Psoas muscle (tissue), 8 donors: ENCODE measurements around the gene CLIP1. TPM values are rescaled to one million over a fixed set of nuclear protein-coding genes. Genes with fewer than 3 reads are reported as not detected.
A peak's percentile ranks its signal among the peaks of the same experiment; 100 is the strongest.
"Not testable (repeated sequence)": the region's sequence is repeated elsewhere in the genome, so short reads cannot be mapped to it uniquely, and the experiment has no call there.

Experiments
- ATAC-seq, 4 donors: fragments of 200-7000 bp; cut with Tn5 transposase; one replicate each; pipeline ENCODE4 v1.9.1; 2020; ENCODE audit warnings: moderate library complexity in 3 of 4, mild to moderate bottlenecking in 2 of 4
- DNase-seq, 2 donors: peaks; one replicate each; pipeline ENCODE4 v3.0.0-alpha.2; 2020
- H3K27ac ChIP-seq: fragments of 200-600 bp; one replicate; pipeline ENCODE4 v1.8.0; 2022
- H3K27me3 ChIP-seq, 3 donors: fragments of 200-600 bp in 1 of 3; one replicate each; pipeline versions ENCODE4 v1.6.1 to v1.8.0; 2013 to 2022; ENCODE audit warnings: low read length in 2 of 3, mild to moderate bottlenecking in 2 of 3, moderate library complexity in 1 of 3; ENCODE audit not compliant: insufficient read depth in 3 of 3
- H3K36me3 ChIP-seq, 2 donors: fragments of 200-600 bp in 1 of 2; one replicate each; pipeline versions ENCODE4 v1.6.1 to v1.8.0; 2013 to 2022; ENCODE audit warnings: low read depth in 1 of 2, mild to moderate bottlenecking in 1 of 2, moderate library complexity in 1 of 2; ENCODE audit not compliant: insufficient read depth in 1 of 2
- H3K4me1 ChIP-seq: fragments of 200-600 bp; one replicate; pipeline ENCODE4 v1.8.0; 2022
- H3K4me3 ChIP-seq: fragments of 200-600 bp; one replicate; pipeline ENCODE4 v1.8.0; 2022; ENCODE audit warnings: mild to moderate bottlenecking
- H3K9me3 ChIP-seq: fragments of 200-600 bp; one replicate; pipeline ENCODE4 v1.8.0; 2022
- WGBS, 3 donors: extraction: QIAGEN DNeasy Blood & Tissue Kit; methylation state at CpG; one replicate each; pipeline versions ENCODE4 v1.1.6 to v1.1.7; 2013; 5-methylcytosine and 5-hydroxymethylcytosine counted together
- intact Hi-C, 2 donors: fragments of 100-400 bp; cut with DNase I; formaldehyde crosslinking; loops; one replicate each; pipeline versions ENCODE4 v1.11.0 to v1.14.2; 2022
- polyA plus RNA-seq, 3 donors: library from polyadenylated mRNA; stranded (reverse); fragments of 200-250 nt; gene quantifications; one replicate each; pipeline ENCODE4 v1.2.3, GENCODE V29; 2013
- total RNA-seq, 4 donors: library from RNA; stranded (reverse); fragmentation: NEBNext Ultra II Directional in 2 of 4; extraction: Animal tissue kit (Norgen Biotek cat#: 25700) in 2 of 4; gene quantifications; one replicate each; pipeline versions ENCODE4 v1.2.1 to v1.2.4, GENCODE V29; 2021 to 2023
- TF ChIP-seq, protein P1 (sequence below): fragments of 200-600 bp; IDR thresholded peaks from one replicate; pipeline ENCODE4 v1.8.0; 2022; ENCODE audit warnings: antibody characterized with exemption
- donor health status: healthy with polysubstance abuse.
- donor health status: DM: no; HTN: no; CAD: no; lungs with moderate emphysema.
- donor health status: Bipolar disorder and iron deficiency.
- donor health status: healthy.
- donor health status: DM: yes; HTN: yes; CAD: no.
- donor health status: DM: no; HTN: no; CAD: no.
- donor health status: DM: no; HTN: no; CAD: no.
- donor health status: DM: yes; HTN: yes; CAD: no.

CLIP1 gene
- total and polyA plus RNA-seq, 7 donors, result 235 to 639 (median 458) TPM

DNA sequence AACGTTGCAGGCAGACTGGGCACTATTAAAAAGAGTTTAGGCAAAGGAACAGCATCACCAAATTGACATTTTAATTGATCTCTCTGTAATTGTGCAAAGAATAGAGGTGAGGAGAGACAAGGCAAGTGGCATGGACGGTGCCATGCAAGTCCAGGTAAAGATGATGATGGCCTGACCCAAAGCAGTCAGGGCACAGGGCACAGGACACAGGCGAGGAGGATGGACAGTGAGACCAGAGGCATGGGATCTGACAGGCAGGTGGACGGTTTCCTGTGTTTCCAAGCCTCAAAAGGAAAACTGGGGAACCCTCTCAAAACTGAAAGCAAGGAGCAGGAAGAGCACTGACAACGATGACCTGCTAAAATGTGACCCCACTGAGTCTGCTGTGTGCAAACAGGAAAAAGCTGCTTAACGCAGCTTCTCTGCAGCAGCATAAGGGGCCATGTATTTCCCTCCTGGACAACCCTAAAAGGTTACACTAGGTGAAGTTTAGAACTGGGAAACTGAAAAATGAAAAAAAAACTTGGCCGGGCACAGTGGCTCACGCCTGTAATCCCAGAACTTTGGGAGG is 50.9 kb downstream of the CLIP1 start:
- Histone ChIP-seq H3K9me3 (no peaks in the 10 kb centered on the region), H3K36me3 (peaks cover 6 to 59% of the 10 kb centered on the region in 2 donors), H3K27ac (peak overlapping the region; percentile 89), H3K27me3 (no peaks in the 10 kb centered on the region), H3K4me3 (peak overlapping the region; percentile 3), H3K4me1 (peaks cover 73% of the 10 kb centered on the region)
- DNase-seq (no peak), ATAC-seq (no peak)
- TF ChIP-seq, protein P1, sequence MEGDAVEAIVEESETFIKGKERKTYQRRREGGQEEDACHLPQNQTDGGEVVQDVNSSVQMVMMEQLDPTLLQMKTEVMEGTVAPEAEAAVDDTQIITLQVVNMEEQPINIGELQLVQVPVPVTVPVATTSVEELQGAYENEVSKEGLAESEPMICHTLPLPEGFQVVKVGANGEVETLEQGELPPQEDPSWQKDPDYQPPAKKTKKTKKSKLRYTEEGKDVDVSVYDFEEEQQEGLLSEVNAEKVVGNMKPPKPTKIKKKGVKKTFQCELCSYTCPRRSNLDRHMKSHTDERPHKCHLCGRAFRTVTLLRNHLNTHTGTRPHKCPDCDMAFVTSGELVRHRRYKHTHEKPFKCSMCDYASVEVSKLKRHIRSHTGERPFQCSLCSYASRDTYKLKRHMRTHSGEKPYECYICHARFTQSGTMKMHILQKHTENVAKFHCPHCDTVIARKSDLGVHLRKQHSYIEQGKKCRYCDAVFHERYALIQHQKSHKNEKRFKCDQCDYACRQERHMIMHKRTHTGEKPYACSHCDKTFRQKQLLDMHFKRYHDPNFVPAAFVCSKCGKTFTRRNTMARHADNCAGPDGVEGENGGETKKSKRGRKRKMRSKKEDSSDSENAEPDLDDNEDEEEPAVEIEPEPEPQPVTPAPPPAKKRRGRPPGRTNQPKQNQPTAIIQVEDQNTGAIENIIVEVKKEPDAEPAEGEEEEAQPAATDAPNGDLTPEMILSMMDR, result no peak
- 31 to 53% (median 42%) methylated on average over 8 of the region's 8 CpGs for WGBS, 3 donors
- intact Hi-C loops, result no loop called here

DNA sequence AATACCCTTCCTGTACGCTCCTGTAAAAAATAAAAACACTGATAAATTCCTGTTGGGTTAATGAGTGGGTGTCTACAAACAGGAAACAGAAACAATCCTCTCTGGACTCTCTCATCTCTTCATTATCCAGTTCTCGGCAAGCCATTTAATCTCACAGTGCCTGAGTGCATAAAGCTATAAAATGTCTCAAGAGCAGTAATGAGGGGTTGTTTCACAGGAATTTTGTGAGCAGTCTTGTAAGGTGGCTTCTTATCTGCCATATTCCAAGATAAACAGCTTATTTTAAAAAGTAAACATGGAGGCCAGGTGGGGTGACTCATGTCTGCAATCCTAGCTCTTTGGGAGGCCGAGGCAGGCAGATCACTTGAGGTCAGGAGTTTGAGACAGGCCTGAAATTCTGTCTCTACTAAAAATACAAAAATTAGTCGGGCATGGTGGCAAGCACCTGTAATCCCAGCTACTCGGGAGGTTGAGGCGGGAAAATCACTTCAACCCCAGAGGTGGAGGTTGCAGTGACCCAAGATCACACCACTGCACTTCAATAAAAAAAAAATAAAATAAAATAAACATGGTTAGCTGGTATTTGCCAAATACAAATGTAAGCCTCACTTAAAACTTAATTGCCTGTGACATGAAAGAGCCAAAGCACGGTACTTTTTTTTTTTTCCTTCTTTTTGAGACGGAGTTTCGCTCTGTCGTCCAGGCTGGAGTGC is 54.0 kb downstream of the CLIP1 start:
- ATAC-seq (peak in 3 of 4 donors; percentile 10 to 24 (median 15)), DNase-seq (no peak)
- TF ChIP-seq, protein P1, result no peak
- H3K27me3 ChIP-seq, result no peaks in the 10 kb centered on the region
- peaks cover 77% of the 10 kb centered on the region for H3K4me1 ChIP-seq
- no peaks in the 10 kb centered on the region for H3K9me3 ChIP-seq
- intact Hi-C loops, result loop anchor here in 1 of 2 donors (5.0 kb wide), 1 partner anchor 34 kb away; no protein-coding TSS in a partner anchor
- H3K27ac ChIP-seq, result peak overlapping the region; percentile 89
- peaks cover 6 to 41% of the 10 kb centered on the region in 2 donors for H3K36me3 ChIP-seq
- no peak overlapping the region for H3K4me3 ChIP-seq
- 43 to 59% (median 47%) methylated on average over 10 of the region's 10 CpGs for WGBS, 3 donors

DNA sequence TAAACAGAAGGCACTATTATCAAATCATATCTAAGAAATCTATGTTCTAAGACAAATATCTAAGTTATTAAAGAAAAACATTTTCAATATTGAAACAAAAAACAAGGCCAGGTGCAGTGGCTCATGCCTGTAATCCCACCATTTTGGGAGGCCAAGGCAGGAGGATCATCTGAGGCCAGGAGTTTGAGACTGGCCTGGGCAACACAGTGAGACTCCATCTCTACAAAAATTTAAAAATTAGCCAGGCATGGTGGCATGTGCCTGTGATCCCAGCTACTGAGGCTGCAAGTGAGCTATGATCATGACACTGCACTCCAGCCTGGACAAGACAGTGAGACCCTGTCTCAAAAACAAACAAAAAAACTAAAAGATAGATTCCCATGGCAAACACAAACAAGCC is 54.8 kb downstream of the CLIP1 start:
- peak overlapping the region; percentile 89 for H3K27ac ChIP-seq
- DNase-seq, result not testable (repeated sequence)

DNA sequence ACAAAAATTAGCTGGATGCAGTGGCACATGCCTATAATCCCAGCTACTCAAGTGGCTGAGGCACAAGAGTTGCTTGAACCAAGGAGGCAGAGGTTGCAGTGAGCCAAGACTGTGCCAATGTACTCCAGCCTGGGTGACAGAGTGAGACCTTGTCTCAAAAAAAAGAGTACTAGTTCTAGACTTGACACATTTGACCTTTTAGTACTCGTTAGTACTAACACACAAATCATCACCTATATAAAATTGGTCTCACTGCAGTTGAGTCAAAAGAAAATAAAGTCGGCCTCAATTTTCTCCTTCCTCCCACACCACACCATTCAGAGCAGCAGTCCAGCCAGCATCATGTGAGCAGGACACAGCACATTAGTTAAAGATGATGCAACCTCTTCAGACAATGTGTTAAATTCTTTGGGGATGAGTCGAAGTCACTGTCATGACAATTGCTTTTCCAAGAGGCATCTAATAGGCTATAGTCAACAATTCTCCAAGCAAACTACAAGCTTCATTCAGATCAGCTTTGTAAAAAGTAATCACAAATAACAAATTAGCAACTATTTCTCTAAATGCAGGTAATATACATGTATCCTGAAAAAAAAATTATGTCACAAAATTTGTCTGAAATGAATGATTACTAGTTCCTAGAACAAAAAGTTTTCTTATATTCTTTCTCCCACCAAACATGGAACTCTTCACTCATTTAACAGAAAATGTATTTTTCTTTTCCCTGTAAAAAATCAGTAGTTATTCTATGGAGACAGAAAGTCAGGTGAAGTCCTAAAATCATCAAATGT is 55.6 kb downstream of the CLIP1 start:
- 13 to 23% (median 21%) methylated on average over 3 of the region's 3 CpGs for WGBS, 3 donors
- peaks cover 80% of the 10 kb centered on the region for H3K4me1 ChIP-seq
- H3K36me3 ChIP-seq, result peaks cover 6 to 40% of the 10 kb centered on the region in 2 donors
- no peak overlapping the region for H3K4me3 ChIP-seq
- DNase-seq, result peak; percentile 58 to 82
- H3K27ac ChIP-seq, result peak overlapping the region; percentile 89
- H3K9me3 ChIP-seq, result no peaks in the 10 kb centered on the region
- H3K27me3 ChIP-seq, result no peaks in the 10 kb centered on the region
- ATAC-seq, result peak; percentile 79 to 88 (median 83)
- intact Hi-C loops, result loop anchor here in 1 of 2 donors (5.0 kb wide), 1 partner anchor 35 kb away; no protein-coding TSS in a partner anchor
- TF ChIP-seq, protein P1, result no peak

More for the DNA sequence above, 54.8 kb downstream of the CLIP1 start:
- ATAC-seq, H3K9me3 ChIP-seq, H3K4me3 ChIP-seq, H3K27me3 ChIP-seq: not testable (repeated sequence)
- Histone ChIP-seq H3K4me1 (peaks cover 82% of the 10 kb centered on the region), H3K36me3 (peaks cover 6 to 42% of the 10 kb centered on the region in 2 donors)
- intact Hi-C loops, result loop anchor here in 1 of 2 donors (5.0 kb wide), 1 partner anchor 35 kb away; no protein-coding TSS in a partner anchor

DNA sequence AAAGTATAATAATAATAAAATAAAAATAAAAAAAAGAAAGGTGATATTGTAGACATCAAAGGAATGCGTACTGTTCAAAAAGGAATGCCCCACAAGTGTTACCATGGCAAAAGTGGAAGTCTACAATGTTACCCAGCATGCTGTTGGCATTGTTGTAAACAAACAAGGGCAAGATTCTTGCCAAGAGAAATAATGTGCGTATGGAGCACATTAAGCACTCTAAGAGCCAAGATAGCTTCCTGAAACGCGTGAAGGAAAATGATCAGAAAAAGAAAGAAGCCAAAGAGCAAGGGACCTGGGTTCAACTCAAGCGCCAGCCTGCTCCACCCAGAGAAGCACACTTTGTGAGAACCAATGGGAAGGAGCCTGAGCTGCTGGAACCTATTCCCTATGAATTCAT is 57.2 kb downstream of the CLIP1 start:
- H3K9me3 ChIP-seq, H3K27me3 ChIP-seq, ATAC-seq, H3K4me3 ChIP-seq, DNase-seq: not testable (repeated sequence)
- Histone ChIP-seq H3K36me3 (peaks cover 3 to 43% of the 10 kb centered on the region in 2 donors), H3K27ac (peak overlapping the region; percentile 89), H3K4me1 (peaks cover 65% of the 10 kb centered on the region)
- WGBS, 3 donors, result 46 to 57% (median 53%) methylated on average over 5 of the region's 5 CpGs
- intact Hi-C loops, result loop anchor here in 1 of 2 donors (5.0 kb wide), 1 partner anchor 37 kb away; no protein-coding TSS in a partner anchor
